ENCODE measurements around the gene SPSB4.

GRCh38 chr3:141093971-141094684, 43.0 kb downstream of the SPSB4 start:
- no peak for TF ChIP-seq CTCF (conservative IDR thresholded peaks at IDR 0.05; ENCODE audit: low read length)
- TF ChIP-seq EZH2phosphoT487 (IDR thresholded peaks at IDR 0.05; ENCODE audit: borderline replicate concordance, low read depth, low read length): no peak
